NCI-H510A treated with DMSO at 0.1 percent for 48 hours (cell line): ENCODE measurements around the gene FOXP1.

Source experiments
- DNase-seq: peaks from one replicate; lab custom pipeline; 2025; lab: John Stamatoyannopoulos, UW

The FOXP1 gene

GRCh38 chr3:71102111-71102983 is 481.2 kb downstream of the FOXP1 start:
- no peak for DNase-seq

- DNase-seq, result no peak
Measured at GRCh38 chr3:71101626-71102025, 481.9 kb downstream of the FOXP1 start.

GRCh38 chr3:71101014-71101413 is 482.5 kb downstream of the FOXP1 start:
- DNase-seq, result no peak

GRCh38 chr3:71099997-71100719 is 483.4 kb downstream of the FOXP1 start:
- DNase-seq, result no peak

DNA sequence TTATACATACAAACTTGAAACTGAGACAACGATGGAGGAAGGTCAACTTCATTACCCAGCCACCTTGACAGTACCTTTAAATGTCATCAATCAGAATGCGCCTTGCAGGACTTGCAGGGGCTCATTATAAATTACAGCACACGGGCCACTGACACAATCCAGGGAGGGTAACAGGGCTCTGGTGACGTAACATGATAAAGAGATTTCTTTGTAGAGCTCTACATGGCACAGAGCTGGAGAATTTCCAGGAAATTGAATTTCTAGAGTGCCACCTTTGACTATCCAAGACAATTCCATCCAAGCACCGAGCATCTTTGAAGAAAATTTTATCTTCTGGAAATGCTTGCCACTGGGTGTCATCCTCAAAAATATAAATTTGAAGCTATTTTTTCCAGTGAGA is 486.0 kb downstream of the FOXP1 start:
- DNase-seq, result no peak

DNA sequence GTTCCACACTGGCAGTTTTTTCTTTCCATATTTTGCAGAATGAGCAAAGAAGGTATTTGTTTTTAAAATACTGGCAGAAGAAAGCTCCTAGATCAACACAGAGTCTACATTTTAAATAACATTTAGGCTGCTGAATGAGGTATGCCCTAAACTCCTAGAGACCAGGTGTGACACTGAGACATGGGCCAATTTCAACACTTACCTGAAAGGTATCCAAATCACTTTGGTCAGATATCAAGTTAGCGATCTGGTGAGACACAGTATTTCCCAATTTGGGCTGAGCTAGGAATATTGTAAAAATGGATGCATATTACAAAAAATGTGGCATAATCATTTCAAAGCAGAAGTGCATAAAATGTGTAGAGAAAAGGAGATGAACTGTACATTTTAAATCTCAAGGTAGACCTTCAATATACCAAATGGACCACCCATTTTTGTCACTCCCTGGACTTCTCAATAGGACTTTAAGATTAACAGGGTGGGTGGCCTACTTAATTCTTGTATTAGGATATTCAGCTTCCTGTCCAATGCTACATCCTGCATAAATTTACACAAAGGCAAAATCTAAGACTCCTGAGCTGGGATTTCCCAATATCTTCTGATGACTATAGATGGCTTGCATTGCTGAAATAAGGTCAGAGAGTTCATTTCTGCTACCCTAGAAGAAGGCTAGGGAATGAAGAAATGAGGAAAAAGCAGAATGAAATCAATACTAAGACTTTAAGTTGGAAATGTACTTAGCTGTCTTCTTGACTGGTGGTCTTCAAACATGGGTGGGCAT is 487.8 kb downstream of the FOXP1 start:
- DNase-seq, result no peak

GRCh38 chr3:71094658-71095209 is 488.8 kb downstream of the FOXP1 start:
- no peak for DNase-seq

- DNase-seq, result no peak
Measured at GRCh38 chr3:71092665-71093064, 490.9 kb downstream of the FOXP1 start.

DNA sequence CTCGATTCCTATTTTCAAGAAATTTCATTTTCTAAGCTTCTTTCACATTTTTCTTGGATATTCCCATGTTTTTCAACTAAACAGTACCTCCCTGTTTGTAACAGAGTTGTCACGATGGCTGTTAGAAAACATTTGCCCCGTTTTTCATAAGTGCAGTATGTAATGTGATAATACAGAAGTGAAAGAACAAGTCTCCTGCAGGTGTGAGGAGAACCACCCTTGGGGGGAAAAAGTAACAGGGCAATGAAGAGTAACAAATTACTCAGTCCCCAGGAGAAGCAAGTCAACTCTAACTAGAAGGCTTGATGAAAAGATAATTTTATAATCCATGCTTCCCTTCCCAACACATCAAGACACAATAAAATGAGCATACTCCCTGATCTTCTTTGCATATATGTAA is 493.3 kb downstream of the FOXP1 start:
- DNase-seq, result no peak

DNA sequence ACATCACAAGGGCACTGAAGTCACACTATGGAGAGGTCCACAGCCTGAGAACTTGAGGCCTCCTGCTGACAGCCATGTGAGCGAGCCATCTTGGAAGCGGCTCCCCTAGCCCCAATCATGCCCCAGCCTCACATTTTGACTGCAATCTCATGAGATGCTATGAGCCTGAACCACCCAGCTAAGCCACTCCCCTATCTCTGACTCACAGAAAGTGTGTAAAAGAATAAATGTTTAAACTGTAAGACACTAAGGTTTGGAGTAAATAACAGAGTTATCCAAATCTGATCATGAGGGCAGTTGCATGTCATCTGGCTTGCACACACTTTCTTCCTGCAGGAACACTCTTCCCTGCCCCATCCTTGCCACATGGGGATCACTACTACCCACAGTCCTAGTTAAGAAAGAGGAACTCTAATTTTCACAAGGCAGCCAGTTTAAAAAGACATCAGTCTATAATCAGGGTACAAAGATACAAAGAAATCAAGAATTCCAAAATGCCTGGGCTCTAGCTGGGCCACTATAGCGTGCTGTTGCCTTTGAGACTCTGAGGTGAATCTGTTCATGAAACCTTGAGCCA is 494.2 kb downstream of the FOXP1 start:
- no peak for DNase-seq

DNA sequence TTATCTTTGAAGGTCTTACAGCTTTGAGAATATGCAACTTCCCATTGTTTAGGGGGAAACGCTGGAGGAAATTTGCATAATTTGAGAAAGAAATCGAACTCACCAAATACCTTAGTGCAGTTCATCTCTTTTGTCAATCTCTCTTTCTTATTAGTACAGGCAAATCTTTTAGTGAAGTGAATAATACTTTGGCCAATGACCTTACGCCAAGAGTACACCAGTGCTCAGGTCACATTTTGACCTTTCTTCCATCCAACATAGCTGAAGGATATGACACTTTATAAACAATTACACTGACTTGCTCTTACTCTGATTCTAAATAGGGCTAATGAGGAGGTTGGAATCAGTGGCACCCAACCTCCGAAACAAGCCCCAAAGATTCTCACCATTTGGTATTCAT is 494.8 kb downstream of the FOXP1 start:
- no peak for DNase-seq

- DNase-seq, result no peak
Measured at GRCh38 chr3:71088019-71088708, 495.4 kb downstream of the FOXP1 start.

- DNase-seq, result no peak
Measured at GRCh38 chr3:71087143-71088018, 496.1 kb downstream of the FOXP1 start.

GRCh38 chr3:71086777-71087142 is 496.8 kb downstream of the FOXP1 start:
- DNase-seq, result no peak

DNA sequence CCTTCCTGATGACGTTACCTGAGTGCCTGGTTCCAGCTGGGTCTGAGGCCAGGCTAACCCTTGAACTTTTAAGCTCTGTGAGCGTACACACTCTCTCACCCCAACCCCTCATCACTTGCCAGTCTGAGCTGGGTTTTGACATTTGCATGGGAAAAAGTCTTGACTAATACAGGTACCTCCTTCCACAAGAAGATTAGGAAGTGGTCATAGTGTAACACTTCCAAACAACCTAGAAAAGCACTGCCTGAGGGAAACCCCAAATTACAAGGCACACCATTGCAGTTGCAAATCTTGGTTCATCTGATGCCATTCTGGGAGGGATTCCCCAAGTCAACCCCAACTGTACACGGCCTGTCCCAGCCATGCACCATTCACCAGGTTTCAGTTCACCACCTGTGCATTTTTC is 499.8 kb downstream of the FOXP1 start:
- DNase-seq, result no peak

DNA sequence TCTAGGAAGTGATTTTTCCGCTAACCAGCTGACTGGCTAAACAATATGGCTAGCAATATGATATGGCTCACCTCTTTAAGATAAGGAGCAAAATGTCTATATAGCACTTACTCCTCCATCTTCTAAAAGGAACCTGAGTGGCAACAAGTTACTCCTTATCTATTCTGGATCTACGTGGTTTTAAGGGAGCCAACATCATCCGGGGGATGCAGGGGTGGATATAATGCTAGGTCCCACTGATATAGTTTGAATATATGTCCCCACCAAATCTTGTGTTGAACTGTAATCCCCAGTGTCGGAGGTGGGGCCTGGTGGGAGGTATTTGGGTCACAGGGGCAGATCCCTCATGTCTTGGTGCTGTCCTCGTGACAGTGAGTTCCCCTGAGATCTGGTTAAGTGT is 500.7 kb downstream of the FOXP1 start:
- no peak for DNase-seq

- no peak for DNase-seq
Measured at GRCh38 chr3:71080517-71081083, 502.9 kb downstream of the FOXP1 start.

DNA sequence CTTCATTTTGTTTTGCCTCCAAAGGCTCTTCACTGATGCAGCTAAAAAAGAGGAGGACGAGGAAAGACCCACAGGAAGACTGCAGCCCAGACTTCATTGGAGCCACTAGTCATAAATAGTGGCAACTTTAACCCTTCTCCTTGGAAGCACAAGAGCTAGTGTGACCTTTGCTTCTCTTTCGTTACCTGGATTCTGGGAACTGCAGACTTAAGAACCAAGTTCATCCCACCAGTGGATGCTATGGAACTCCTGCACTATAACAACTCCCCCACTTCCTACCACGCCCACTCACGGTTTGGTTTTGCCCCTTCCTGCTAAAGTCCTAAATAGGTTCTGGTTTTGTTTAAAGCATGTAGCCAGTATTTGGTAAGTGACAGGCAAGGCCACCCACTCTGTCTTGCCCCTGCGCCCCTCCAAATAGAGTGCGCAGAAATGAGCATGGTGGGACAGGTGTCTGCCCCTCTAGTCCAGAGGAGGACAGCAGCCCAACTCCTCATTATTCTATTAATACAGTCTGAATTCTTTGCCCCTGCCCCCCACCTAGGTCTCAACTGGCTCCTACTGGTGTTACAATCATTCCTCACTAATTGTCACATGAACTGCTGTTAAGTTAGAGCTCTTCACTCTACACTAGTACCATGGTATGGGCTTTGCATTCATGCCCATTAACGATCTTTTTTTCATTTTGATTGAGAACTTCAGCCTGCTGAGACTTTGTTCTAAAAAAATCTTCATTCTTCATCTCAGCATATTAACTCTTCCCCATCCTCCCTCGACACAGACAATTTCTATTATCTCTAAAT is 504.6 kb downstream of the FOXP1 start:
- no peak for DNase-seq

- DNase-seq, result no peak
Measured at GRCh38 chr3:71078199-71078598, 505.3 kb downstream of the FOXP1 start.
